NCI-H524 treated with DMSO at 0.1 percent for 48 hours (cell line): ENCODE results near the gene NFX1.
"Not testable (repeated sequence)": the region's sequence is repeated elsewhere in the genome, so short reads cannot be mapped to it uniquely, and the experiment has no call there.

Experiments
- DNase-seq: peaks from one replicate; lab custom pipeline; 2025; lab: John Stamatoyannopoulos, UW

Gene NFX1

GRCh38 chr9:33310748-33311147, 20.4 kb downstream of the NFX1 start:
- no peak for DNase-seq

GRCh38 chr9:33311953-33312352, 21.6 kb downstream of the NFX1 start:
- DNase-seq = no peak

- DNase-seq = no peak
Measured at GRCh38 chr9:33315371-33315770, 25.1 kb downstream of the NFX1 start.

- DNase-seq = not testable (repeated sequence)
Measured at GRCh38 chr9:33317136-33317535, 26.8 kb downstream of the NFX1 start.

- no peak for DNase-seq
Measured at GRCh38 chr9:33318225-33318624, 27.9 kb downstream of the NFX1 start.

- DNase-seq = no peak
Measured at GRCh38 chr9:33318781-33319180, 28.5 kb downstream of the NFX1 start.

GRCh38 chr9:33320230-33320567, 29.9 kb downstream of the NFX1 start:
- no peak for DNase-seq

- DNase-seq = no peak
Measured at GRCh38 chr9:33320568-33321261, 30.4 kb downstream of the NFX1 start.

- DNase-seq = no peak
Measured at GRCh38 chr9:33329117-33329563, 38.8 kb downstream of the NFX1 start.

- DNase-seq = no peak
Measured at GRCh38 chr9:33329979-33330378, 39.7 kb downstream of the NFX1 start.

GRCh38 chr9:33331377-33331891, 41.1 kb downstream of the NFX1 start:
- DNase-seq = no peak

GRCh38 chr9:33332011-33332410, 41.7 kb downstream of the NFX1 start:
- no peak for DNase-seq

GRCh38 chr9:33332956-33333355, 42.6 kb downstream of the NFX1 start:
- not testable (repeated sequence) for DNase-seq

GRCh38 chr9:33340186-33340585, 49.9 kb downstream of the NFX1 start:
- DNase-seq = no peak

GRCh38 chr9:33341182-33341581, 50.9 kb downstream of the NFX1 start:
- DNase-seq = no peak

- no peak for DNase-seq
Measured at GRCh38 chr9:33344145-33344544, 53.8 kb downstream of the NFX1 start.

GRCh38 chr9:33346564-33346963, 56.2 kb downstream of the NFX1 start:
- no peak for DNase-seq

- no peak for DNase-seq
Measured at GRCh38 chr9:33348998-33349397, 58.7 kb downstream of the NFX1 start.

GRCh38 chr9:33349743-33350142, 59.4 kb downstream of the NFX1 start:
- DNase-seq = no peak

GRCh38 chr9:33350310-33350709, 60.0 kb downstream of the NFX1 start:
- no peak for DNase-seq

- no peak for DNase-seq
Measured at GRCh38 chr9:33351547-33351946, 61.2 kb downstream of the NFX1 start.

GRCh38 chr9:33354651-33355211, 64.4 kb downstream of the NFX1 start:
- DNase-seq = no peak

GRCh38 chr9:33355933-33356332, 65.6 kb downstream of the NFX1 start:
- DNase-seq = no peak

- DNase-seq = not testable (repeated sequence)
Measured at GRCh38 chr9:33358641-33359040, 68.3 kb downstream of the NFX1 start.
